DND-41 (cell line): ENCODE results near the gene METAP1D.

Experiments used
- ATAC-seq: fragments of 200-7000 bp; cut with Tn5 transposase; 3 replicates; pipeline ENCODE4 v1.9.1; 2021; ENCODE audit warnings: low read depth; ENCODE audit not compliant: insufficient read depth
- DNase-seq: peaks from one replicate; pipeline ENCODE4 v3.0.0-alpha.2; 2020
- H2AFZ ChIP-seq: 2 replicates; pipeline ENCODE4 v1.6.0; 2012; ENCODE audit warnings: low read depth, low read length
- H3K27ac ChIP-seq: 2 replicates; pipeline ENCODE4 v1.5.1; 2012; ENCODE audit warnings: low read length, inconsistent platforms
- H3K27me3 ChIP-seq: fragments of 200-600 bp; sonication (generic); 2 replicates; pipeline ENCODE4 v1.6.0; 2012; ENCODE audit warnings: low read length, mild to moderate bottlenecking, inconsistent platforms; ENCODE audit not compliant: insufficient read depth, poor library complexity
- H3K36me3 ChIP-seq: 2 replicates; pipeline ENCODE4 v1.5.1; 2012; ENCODE audit warnings: low read length, inconsistent platforms; ENCODE audit not compliant: insufficient read depth
- H3K4me1 ChIP-seq: 2 replicates; pipeline ENCODE4 v1.5.1; 2012; ENCODE audit warnings: mild to moderate bottlenecking, low read length; ENCODE audit not compliant: insufficient read depth
- H3K4me2 ChIP-seq: 2 replicates; pipeline ENCODE4 v1.6.0; 2012; ENCODE audit warnings: mild to moderate bottlenecking, moderate library complexity, low read length, inconsistent platforms; ENCODE audit not compliant: insufficient read depth
- H3K4me3 ChIP-seq, 2 experiments: fragments of 200-600 bp in 1 of 2; shearing (Covaris generic) in 1 of 2; 2 replicates each; pipeline ENCODE4 v1.5.1; 2012 to 2016; ENCODE audit warnings: inconsistent platforms in 2 of 2, low read length in 2 of 2, mild to moderate bottlenecking in 2 of 2, low read depth in 1 of 2, moderate library complexity in 1 of 2
- H3K79me2 ChIP-seq: 2 replicates; pipeline ENCODE4 v1.6.0; 2012; ENCODE audit warnings: low read length, inconsistent platforms; ENCODE audit not compliant: insufficient read depth
- H3K9ac ChIP-seq: 2 replicates; pipeline ENCODE4 v1.6.0; 2012; ENCODE audit warnings: low read depth, mild to moderate bottlenecking, inconsistent platforms, low read length, moderate library complexity
- H3K9me3 ChIP-seq: 2 replicates; pipeline ENCODE4 v1.5.1; 2012; ENCODE audit warnings: low read length, moderate library complexity, mild to moderate bottlenecking, inconsistent platforms; ENCODE audit not compliant: insufficient read depth, severe bottlenecking
- H4K20me1 ChIP-seq: 2 replicates; pipeline ENCODE4 v1.6.0; 2012; ENCODE audit warnings: low read length; ENCODE audit not compliant: insufficient read depth
- CTCF ChIP-seq: IDR thresholded peaks from 2 replicates; pipeline ENCODE4 v1.5.1; 2012; ENCODE audit warnings: borderline replicate concordance, low read length, moderate library complexity, mild to moderate bottlenecking; ENCODE audit not compliant: poor library complexity, severe bottlenecking; ENCODE audit errors: extremely low read depth
- EZH2 ChIP-seq: IDR thresholded peaks from 3 replicates; pipeline ENCODE4 v1.6.1; 2012; ENCODE audit warnings: borderline replicate concordance, low read depth, mild to moderate bottlenecking, moderate library complexity, low read length, inconsistent platforms; ENCODE audit not compliant: severe bottlenecking

The METAP1D gene

GRCh38 chr2:172074254-172074653 lies 74.5 kb downstream of the METAP1D start:
- DNase-seq (no peak), ATAC-seq (no peak)
- no peaks in the 10 kb centered on the region for H4K20me1 ChIP-seq
- no peak overlapping the region for H3K4me2 ChIP-seq
- H3K36me3 ChIP-seq, result no peaks in the 10 kb centered on the region
- no peak overlapping the region for H3K4me3 ChIP-seq
- H3K27ac ChIP-seq, result no peak overlapping the region
- TF ChIP-seq EZH2, result no peak
- no peak for TF ChIP-seq CTCF
- no peaks in the 10 kb centered on the region for H3K79me2 ChIP-seq
- H3K4me1 ChIP-seq, result no peaks in the 10 kb centered on the region
- no peak overlapping the region for H3K9ac ChIP-seq
- no peak overlapping the region for H2AFZ ChIP-seq
- H3K9me3 ChIP-seq, result no peaks in the 10 kb centered on the region
- H3K27me3 ChIP-seq, result no peaks in the 10 kb centered on the region

GRCh38 chr2:172079416-172079815 lies 79.7 kb downstream of the METAP1D start:
- no peak overlapping the region for H3K27ac ChIP-seq
- no peaks in the 10 kb centered on the region for H3K79me2 ChIP-seq
- no peaks in the 10 kb centered on the region for H3K36me3 ChIP-seq
- H3K9ac ChIP-seq, result no peak overlapping the region
- no peaks in the 10 kb centered on the region for H3K9me3 ChIP-seq
- no peak overlapping the region for H3K4me2 ChIP-seq
- no peaks in the 10 kb centered on the region for H4K20me1 ChIP-seq
- H3K4me3 ChIP-seq, result no peak overlapping the region
- DNase-seq, result no peak
- H3K27me3 ChIP-seq, result no peaks in the 10 kb centered on the region
- peaks cover 5% of the 10 kb centered on the region for H3K4me1 ChIP-seq
- TF ChIP-seq EZH2 (no peak), CTCF (no peak)
- H2AFZ ChIP-seq, result no peak overlapping the region
- no peak for ATAC-seq

- ATAC-seq (no peak), DNase-seq (no peak)
- Histone ChIP-seq H2AFZ (no peak overlapping the region), H3K36me3 (no peaks in the 10 kb centered on the region; the same call in 1 of the 2 replicates), H3K4me2 (no peak overlapping the region), H3K4me3 (no peak overlapping the region), H3K27ac (no peak overlapping the region), H4K20me1 (no peaks in the 10 kb centered on the region), H3K27me3 (no peaks in the 10 kb centered on the region), H3K79me2 (no peaks in the 10 kb centered on the region), H3K9ac (no peak overlapping the region), H3K9me3 (no peaks in the 10 kb centered on the region), H3K4me1 (peaks cover 8% of the 10 kb centered on the region)
- TF ChIP-seq EZH2, result no peak
- TF ChIP-seq CTCF, result no peak
These were observed 80.3 kb downstream of the METAP1D start for GRCh38 chr2:172079838-172080640.
